Measurements from ENCODE around the gene PGGT1B.
A peak's percentile ranks its signal among the peaks of the same experiment; 100 is the strongest.
"Not testable (repeated sequence)": the region's sequence is repeated elsewhere in the genome, so short reads cannot be mapped to it uniquely, and the experiment has no call there.

The PGGT1B gene

GRCh38 chr5:115257981-115258380 lies 4.7 kb downstream of the PGGT1B start:
- no peak for DNase-seq

DNA sequence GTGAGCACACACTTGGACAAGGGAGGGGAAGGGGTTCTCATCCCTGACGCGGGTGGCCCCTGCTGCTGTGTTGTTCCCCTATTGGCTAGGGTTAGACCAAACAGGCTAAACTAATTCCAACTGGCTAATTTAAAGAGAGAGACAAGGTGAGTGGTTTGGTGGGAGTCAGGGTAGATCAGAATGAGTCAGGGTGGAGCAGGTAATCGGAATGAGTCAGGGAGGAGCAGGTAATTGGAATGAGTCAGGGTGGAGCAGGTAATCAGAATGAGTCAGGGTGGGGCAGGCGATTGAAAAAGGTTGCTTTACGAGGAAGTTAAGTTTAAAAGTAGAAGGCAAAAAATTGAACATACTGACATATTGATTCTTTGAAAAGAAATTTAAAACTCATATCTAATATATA lies 13.3 kb downstream of the PGGT1B start:
- not testable (repeated sequence) for DNase-seq

GRCh38 chr5:115246361-115246991 lies 16.2 kb downstream of the PGGT1B start:
- DNase-seq, result peak; percentile 51

DNA sequence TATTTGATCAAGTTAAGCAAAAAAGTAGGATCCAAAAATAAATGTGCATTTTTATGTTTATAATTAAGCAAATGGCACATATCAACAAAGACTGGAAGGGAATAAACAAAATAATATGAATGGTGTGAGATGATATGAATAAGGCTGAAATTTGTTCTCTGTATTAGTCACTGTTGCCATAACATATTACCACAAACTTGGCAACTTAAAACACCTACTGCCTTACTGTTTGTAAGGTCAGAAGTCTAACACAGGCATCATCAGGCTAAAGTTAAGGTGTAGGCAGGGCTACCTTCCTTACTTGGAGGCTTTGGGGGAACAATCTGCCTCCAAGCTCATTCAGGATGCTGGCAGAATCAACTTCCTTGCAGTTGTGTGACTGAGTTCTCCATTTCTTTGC lies 19.3 kb downstream of the PGGT1B start:
- DNase-seq, result no peak

DNA sequence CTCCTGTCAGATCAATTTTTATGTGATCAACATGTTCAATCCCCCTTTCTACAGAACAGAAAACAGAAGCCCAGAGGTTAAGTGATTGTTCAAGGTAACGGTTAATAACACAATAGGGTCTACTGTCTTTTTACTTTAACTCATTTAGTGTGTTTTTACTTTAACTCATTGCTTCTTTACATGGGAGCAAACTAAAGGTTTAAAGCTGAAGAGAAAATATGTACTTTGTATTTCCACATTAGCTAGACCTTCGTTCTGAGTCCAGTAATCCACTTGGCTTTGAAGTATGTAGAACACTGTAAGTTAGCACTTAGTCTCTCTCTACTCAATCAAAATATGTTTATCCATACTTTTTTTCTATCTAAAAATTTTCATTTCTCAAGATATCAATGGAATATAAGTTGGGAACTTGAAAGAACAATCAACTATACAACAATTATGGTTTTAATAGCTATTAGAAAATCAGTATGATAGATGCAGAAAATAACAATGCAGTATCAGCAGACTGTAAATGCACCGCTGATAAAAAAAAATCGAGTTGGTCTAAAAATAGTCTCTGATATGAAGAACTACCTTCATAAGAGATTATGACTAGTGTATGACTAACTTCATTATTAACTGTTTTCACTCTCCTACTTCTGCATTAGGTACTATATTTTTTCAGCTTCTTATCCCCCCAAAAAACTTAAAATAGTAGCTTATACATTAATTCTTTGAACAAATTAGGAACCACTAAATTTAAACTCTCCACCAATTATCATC lies 20.6 kb downstream of the PGGT1B start:
- DNase-seq, result no peak

DNA sequence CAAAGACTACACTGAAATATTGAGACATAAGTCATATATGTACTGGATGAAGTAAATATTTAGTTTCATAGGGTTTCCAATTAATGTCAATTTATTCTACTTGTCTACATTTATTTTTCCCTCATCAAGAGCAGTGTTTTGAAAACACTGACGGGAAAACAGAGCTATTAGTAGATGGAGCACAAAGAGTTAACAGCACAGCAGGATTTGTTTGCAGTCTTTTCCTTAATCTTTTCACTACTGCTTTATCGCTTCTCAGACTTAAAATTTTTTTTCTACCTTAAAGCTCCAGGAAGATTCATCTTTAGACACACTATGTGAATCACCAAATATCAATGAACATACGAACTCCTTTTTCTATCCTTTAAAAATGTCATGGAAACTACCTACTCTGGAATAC lies 25.6 kb downstream of the PGGT1B start:
- no peak for DNase-seq

- DNase-seq, result no peak
These were observed 26.1 kb downstream of the PGGT1B start for GRCh38 chr5:115236599-115236998.

DNA sequence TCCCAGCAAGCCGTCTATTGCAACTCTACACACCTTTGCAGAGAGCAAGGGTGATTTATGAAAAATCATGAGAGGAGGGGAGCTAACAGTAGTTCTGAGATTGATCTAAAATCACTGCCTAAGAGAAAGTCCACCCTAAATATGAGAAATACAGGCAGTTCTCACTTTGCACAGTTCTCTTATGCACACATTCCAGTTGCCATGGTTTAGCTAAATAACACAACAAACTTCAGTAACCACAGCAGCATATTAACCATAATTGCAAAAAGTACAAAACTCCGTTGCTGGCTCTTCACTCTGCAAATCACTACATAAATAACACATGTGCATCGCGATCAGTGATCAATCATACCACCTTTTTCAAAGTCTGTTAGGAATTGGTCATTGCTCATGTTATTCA lies 31.1 kb downstream of the PGGT1B start:
- no peak for DNase-seq

DNA sequence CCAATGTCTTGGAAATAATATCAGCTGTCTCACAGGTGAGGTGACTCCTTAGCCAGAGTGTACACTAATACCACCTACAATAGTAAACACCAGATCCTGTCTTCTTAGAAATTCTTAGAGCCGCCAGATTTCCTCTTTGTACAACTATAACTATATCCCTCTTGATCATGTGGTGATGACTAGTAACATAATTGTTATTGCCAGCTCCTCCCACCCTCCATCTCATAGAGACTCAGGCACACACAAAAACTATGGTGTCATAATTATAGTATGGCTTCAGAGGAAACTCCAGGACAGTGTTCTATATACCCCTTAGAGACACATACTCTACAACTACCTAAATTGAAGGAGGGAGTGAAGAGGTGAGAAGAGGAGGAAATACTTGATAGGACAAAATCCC lies 33.1 kb downstream of the PGGT1B start:
- no peak for DNase-seq

DNA sequence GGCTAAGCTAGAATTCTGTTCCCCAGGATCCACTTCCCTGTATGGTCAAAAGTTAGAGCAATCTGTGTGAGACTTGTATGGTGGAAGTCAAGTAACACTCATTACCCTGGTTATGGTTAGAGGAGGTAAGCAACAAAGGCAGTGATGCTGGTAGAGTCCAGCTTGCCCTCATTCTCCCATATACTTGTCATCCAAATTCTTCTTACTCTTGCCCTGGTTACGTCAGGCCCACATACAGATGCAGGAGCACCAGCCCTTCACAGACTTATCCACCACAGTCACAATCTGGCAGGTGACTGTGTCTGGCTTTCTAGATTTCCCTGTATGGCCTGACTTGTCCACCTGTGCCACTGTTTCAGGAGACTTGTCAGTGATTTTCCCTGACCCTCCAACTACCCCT lies 35.4 kb downstream of the PGGT1B start:
- no peak for DNase-seq

DNA sequence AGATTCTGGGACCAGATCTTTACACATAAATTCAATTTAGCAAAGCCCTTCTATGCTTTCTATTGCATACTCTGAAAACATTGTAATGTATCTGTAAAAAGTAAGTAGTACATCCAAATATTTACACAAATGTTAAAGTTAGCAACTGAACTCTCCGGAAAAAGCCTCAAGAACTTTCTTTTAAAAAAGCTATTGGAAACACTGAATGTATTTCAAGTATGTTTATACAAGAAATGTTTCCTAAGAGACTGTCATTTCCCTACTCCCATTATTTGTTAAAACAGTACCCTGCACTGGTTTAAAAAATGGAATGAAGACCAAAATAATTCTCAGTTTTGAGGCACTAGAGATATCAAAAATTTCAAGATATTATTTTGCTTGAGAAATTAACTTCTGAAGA lies 48.1 kb downstream of the PGGT1B start:
- no peak for DNase-seq

DNA sequence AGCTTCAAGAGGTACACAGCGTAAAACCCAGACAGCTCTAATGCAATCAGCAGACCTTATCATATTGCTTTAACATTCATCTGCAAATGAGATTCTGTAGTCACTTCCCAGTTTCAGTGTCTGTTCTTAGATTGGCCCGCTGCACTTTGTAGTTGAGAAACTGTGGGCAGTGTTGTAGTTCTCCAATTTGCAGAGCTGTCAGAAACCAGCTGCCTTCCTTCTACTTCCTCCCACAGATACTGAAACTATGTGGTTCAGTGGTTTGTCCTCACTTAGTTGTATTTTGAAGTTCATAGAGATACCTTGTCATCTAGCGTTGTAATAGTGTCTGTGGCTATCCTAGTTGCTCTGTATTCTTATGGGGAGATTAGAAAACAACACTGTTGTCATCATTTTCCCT lies 53.4 kb downstream of the PGGT1B start:
- DNase-seq, result no peak

DNA sequence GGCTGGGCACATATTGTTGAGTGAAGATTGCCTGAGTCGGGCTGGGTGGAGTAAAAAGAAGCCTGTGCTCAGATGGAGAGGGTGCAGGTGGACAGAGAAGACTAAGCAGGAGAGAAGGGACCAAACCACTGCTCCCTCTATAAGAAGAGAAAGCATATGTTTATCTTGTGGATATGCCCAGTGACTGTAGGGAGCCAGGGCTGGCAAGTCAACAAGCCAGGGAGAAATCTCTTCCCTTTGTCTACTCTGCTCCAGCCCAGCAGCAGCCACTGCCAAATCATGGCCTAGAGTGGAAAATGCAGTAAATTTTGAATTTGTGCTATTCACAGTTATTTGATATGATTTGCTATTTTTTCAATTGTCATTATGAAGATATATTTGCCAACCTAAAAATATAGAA lies 59.7 kb downstream of the PGGT1B start:
- no peak for DNase-seq

- no peak for DNase-seq
These were observed 66.5 kb downstream of the PGGT1B start for GRCh38 chr5:115196161-115196560.

DNA sequence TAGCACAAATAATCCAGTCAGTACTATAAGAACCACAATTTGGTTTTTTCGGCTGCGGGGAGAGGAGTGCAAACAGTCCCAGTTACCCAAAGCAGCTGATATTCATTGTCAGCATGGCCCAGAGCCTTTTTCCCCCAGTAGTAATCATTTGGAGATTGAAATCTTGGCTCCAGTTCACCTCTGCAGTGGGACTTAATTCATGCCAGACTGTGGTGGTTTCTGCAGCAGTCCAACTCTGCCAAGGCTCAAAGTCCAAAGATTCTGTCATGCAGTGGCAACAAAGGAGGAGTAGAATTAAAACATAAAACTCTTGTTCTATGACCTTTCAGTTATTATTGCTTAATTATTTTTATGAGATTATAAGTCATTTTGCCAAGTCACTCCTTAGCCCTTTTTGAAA lies 68.0 kb downstream of the PGGT1B start:
- DNase-seq, result no peak

GRCh38 chr5:115193295-115193694 lies 69.4 kb downstream of the PGGT1B start:
- no peak for DNase-seq

DNA sequence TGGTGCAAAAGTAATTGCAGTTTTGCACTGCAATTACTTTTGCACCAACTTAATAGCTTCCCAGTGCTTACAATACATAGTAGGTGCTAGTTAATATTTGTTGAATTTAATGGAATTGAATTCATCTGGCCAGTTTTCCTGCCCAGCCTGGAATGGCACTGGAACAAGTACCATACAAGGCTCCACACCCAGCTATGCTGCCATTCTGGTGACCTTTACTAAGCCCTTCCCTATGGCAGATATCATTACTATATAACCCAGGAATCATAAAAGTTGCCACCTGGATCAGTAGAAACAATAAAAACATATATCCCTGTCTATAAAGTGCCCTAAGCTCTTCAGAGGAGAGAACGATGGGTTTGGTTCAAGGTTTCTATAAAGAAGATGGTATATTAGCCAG lies 70.6 kb downstream of the PGGT1B start:
- no peak for DNase-seq

GRCh38 chr5:115191474-115192031 lies 71.1 kb downstream of the PGGT1B start:
- DNase-seq, result no peak

GRCh38 chr5:115190388-115190787 lies 72.3 kb downstream of the PGGT1B start:
- DNase-seq, result no peak

GRCh38 chr5:115189866-115190265 lies 72.8 kb downstream of the PGGT1B start:
- no peak for DNase-seq

DNA sequence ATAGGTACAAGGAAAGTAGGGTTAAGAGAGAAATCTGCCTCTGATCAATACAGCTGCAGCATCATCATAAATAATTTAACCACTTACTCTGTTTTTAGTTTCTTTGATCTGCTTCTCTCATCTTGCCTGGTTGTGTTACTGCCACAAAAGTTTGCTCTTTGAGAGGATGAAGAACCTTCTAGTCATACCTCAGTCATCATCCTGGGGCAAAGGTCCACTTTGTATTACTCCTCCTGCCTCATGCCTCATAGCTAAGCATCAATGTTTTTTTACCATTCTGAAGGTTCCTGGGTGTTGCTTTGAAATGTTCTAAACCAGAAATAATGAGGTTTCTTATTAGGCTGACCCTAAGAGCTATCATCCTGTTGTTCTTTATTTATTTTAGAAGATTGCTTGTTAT lies 75.9 kb downstream of the PGGT1B start:
- DNase-seq, result no peak

GRCh38 chr5:115184770-115185169 lies 77.9 kb downstream of the PGGT1B start:
- no peak for DNase-seq

DNA sequence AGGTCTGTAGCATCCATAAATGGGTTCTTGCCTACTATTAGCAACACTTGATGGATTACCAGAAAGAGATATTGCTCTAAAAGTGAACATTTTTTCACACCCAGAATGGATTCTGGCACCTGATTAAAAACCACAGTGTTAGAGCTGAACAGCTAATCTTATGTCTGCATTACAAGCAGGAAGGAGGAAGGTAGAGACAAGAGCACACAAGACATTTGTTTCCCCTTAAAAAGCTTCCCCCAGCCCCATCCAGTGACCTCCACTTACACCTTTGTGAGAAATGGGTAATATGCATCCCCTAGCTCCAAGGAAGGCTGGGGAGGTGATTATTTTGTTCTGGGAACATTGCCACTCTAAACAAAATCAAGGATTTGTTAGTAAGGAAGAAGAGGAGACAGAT lies 80.9 kb downstream of the PGGT1B start:
- DNase-seq, result no peak

GRCh38 chr5:115180165-115180709 lies 82.4 kb downstream of the PGGT1B start:
- DNase-seq, result peak; percentile 34

Measured in NCI-H2029 treated with DMSO at 0.1 percent for 48 hours (cell line).